Activated naive CD4-positive, alpha-beta T cell treated with anti-CD3 and anti-CD28 coated beads, Interleukin-2, amount 10 ng/mL, durations not matched to agents 7 days and 5 days (primary cell): Measurements from ENCODE around the gene UBXN6.

ENCODE experiments used
- CTCF ChIA-PET: fragments of 350-600 bp; sonication (Branson Sonifier 250); formaldehyde crosslinking; loops from one replicate; lab custom pipeline; 2021; ENCODE audit warnings: antibody characterized with exemption; lab: Charles Lee
- DNase-seq: peaks from one replicate; pipeline ENCODE4 v3.0.0-alpha.2; 2020
- H3K27ac Mint-ChIP-seq: one replicate; pipeline ENCODE4 v1.8.0; 2021; ENCODE audit warnings: mild to moderate bottlenecking, moderate library complexity, mixed read lengths
- H3K27me3 Mint-ChIP-seq: one replicate; pipeline ENCODE4 v1.8.0; 2021; ENCODE audit warnings: mild to moderate bottlenecking, mixed read lengths
- H3K36me3 Mint-ChIP-seq: one replicate; pipeline ENCODE4 v1.8.0; 2021; ENCODE audit warnings: mixed read lengths
- H3K4me1 Mint-ChIP-seq: one replicate; pipeline ENCODE4 v1.8.0; 2021; ENCODE audit warnings: mixed read lengths
- H3K4me3 Mint-ChIP-seq: one replicate; pipeline ENCODE4 v1.8.0; 2021; ENCODE audit warnings: mild to moderate bottlenecking, moderate library complexity, mixed read lengths
- H3K9me3 Mint-ChIP-seq: one replicate; pipeline ENCODE4 v1.8.0; 2021; ENCODE audit warnings: mixed read lengths

UBXN6 gene, protein sequence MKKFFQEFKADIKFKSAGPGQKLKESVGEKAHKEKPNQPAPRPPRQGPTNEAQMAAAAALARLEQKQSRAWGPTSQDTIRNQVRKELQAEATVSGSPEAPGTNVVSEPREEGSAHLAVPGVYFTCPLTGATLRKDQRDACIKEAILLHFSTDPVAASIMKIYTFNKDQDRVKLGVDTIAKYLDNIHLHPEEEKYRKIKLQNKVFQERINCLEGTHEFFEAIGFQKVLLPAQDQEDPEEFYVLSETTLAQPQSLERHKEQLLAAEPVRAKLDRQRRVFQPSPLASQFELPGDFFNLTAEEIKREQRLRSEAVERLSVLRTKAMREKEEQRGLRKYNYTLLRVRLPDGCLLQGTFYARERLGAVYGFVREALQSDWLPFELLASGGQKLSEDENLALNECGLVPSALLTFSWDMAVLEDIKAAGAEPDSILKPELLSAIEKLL

DNA sequence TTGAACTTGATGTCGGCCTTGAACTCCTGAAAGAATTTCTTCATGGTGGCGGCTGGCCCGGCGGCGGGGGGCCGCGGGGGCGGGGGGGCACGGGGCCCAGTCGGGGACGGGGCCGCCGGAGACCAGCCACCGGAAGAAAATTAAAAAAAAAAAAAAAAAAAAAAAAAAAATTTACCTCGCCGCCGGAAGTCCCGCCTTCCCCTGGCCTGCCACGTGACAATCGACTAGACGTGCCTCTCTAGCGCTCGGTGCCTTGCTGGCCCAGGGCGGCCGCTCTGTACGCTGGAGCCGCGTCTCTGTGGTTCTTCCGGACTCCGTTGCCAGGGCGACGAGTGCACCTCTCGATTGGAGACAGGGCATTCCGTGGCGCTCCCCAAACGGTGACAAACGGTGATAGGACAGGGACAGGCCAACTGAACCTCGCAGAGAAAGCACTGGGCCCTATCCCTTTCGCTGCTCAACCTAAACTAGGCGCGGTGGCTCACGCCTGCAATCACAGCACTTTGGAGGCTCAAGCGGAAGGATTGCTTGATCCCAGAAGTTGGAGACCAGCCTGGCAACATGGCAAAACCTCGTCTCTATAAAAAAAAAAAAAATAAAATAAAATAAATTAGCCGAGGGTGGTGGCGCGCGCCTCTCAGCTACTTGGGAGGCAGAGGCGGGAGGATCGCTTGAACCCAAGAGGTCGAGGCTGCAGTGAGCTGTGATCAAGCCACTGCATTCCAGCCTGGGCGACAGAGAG, at the start of gene UBXN6:
Gene UBXN6, minus strand, starts transcription at position 141 of the 742 bp plus-strand sequence. Its CDS starts 97 bp downstream, at position 44.
- CTCF ChIA-PET, result interaction anchor here (0.7 kb wide), 1 partner anchor 488 kb away, joined by 3 read pairs; no protein-coding TSS in a partner anchor
- peak within 1 kb of the TSS; percentile 77 for H3K4me3 Mint-ChIP-seq
- H3K27ac Mint-ChIP-seq, result peak within 1 kb of the TSS; percentile 83
- peaks cover 21% of the 10 kb centered on the region for H3K4me1 Mint-ChIP-seq
- peaks cover 5% of the 10 kb centered on the region for H3K27me3 Mint-ChIP-seq
- H3K9me3 Mint-ChIP-seq, result no peaks in the 10 kb centered on the region
- DNase-seq, result peak; percentile 99
- peaks cover 5% of the 10 kb centered on the region for H3K36me3 Mint-ChIP-seq

- Mint-ChIP-seq H3K9me3 (no peaks in the 10 kb centered on the region), H3K36me3 (peaks cover 2% of the 10 kb centered on the region), H3K27ac (no peak overlapping the region), H3K4me3 (no peak overlapping the region), H3K4me1 (peaks cover 8% of the 10 kb centered on the region), H3K27me3 (no peaks in the 10 kb centered on the region)
- CTCF ChIA-PET, result interaction anchor here (1.3 kb wide), 1 partner anchor 17 kb away, joined by 3 read pairs; no protein-coding TSS in a partner anchor
- DNase-seq, result no peak
Measured at GRCh38 chr19:4507150-4507452, 49.5 kb upstream of the UBXN6 start.

- Mint-ChIP-seq H3K4me3 (no peak overlapping the region), H3K4me1 (peaks cover 8% of the 10 kb centered on the region), H3K36me3 (peaks cover 2% of the 10 kb centered on the region), H3K27ac (peak overlapping the region; percentile 15), H3K27me3 (no peaks in the 10 kb centered on the region), H3K9me3 (no peaks in the 10 kb centered on the region)
- CTCF ChIA-PET, result interaction anchor here (1.3 kb wide), 1 partner anchor 17 kb away, joined by 3 read pairs; no protein-coding TSS in a partner anchor
- no peak for DNase-seq
Measured at GRCh38 chr19:4506449-4507149, 49.0 kb upstream of the UBXN6 start.

GRCh38 chr19:4505570-4506448, 48.2 kb upstream of the UBXN6 start:
- CTCF ChIA-PET, result interaction anchor here (1.3 kb wide), 1 partner anchor 18 kb away, joined by 3 read pairs; no protein-coding TSS in a partner anchor
- Mint-ChIP-seq H3K36me3 (peaks cover 2% of the 10 kb centered on the region), H3K4me3 (no peak overlapping the region), H3K27ac (peak overlapping the region; percentile 15), H3K9me3 (no peaks in the 10 kb centered on the region), H3K27me3 (no peaks in the 10 kb centered on the region), H3K4me1 (peaks cover 8% of the 10 kb centered on the region)
- no peak for DNase-seq

DNA sequence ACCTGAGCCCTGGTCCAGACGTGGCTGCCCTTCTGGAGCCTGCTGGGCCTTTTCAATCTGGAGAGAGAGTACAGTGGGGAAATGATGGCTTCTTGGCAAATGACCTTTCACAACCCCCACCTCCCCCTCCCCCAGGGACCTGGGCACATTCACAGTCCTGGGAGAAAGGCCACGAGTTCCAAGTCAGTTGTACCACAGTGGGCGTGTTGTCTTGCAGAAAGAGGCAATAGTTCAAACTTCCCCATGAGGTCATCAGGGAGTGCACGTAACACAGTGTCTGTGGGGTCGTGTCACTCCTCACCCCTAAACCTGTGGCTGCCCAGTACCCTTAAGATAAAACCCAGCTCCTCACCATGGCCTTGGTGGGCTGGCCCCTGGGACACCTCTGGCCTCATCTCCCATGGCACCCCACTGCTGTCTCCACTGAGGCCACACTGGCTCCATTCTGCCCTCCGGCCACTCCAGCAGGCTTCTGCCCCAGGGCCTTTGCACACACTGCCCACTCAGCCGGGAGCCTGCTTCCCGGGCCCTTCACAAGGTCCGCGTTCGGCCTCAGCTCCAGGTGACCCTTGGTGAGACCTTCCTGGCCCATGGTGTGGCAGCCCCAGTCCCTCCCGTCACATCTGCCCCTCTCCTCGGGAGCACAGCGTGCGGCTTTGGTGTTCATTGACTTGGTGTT, 47.4 kb upstream of the UBXN6 start:
- CTCF ChIA-PET, result no interaction called here
- no peak overlapping the region for H3K27ac Mint-ChIP-seq
- peaks cover 2% of the 10 kb centered on the region for H3K36me3 Mint-ChIP-seq
- no peaks in the 10 kb centered on the region for H3K27me3 Mint-ChIP-seq
- no peak overlapping the region for H3K4me3 Mint-ChIP-seq
- no peaks in the 10 kb centered on the region for H3K9me3 Mint-ChIP-seq
- H3K4me1 Mint-ChIP-seq, result peaks cover 8% of the 10 kb centered on the region
- no peak for DNase-seq

- peaks cover 2% of the 10 kb centered on the region for H3K36me3 Mint-ChIP-seq
- H3K4me3 Mint-ChIP-seq, result no peak overlapping the region
- no peak overlapping the region for H3K27ac Mint-ChIP-seq
- H3K27me3 Mint-ChIP-seq, result no peaks in the 10 kb centered on the region
- H3K9me3 Mint-ChIP-seq, result no peaks in the 10 kb centered on the region
- no peak for DNase-seq
- H3K4me1 Mint-ChIP-seq, result peaks cover 8% of the 10 kb centered on the region
- CTCF ChIA-PET, result no interaction called here
Measured at GRCh38 chr19:4504297-4504701, 46.7 kb upstream of the UBXN6 start.

DNA sequence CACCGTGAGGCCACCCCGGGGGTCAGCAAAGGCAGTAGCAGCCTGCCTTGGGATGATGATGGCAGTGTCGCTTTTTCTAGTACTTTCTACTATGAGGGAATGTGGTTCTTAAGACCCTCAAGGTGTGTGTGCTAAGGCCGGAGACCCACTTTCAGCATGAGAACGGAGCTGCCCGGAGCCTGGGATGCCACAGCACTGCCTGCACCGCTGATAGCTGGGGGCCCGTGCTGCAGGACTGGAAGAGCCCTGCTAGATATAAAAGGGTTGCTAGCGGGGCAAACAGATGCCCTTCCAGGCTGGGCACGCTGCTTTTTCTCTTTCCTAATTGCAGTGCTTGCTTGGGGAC, 46.2 kb upstream of the UBXN6 start:
- DNase-seq, result no peak
- Mint-ChIP-seq H3K36me3 (peaks cover 2% of the 10 kb centered on the region), H3K27me3 (no peaks in the 10 kb centered on the region), H3K4me1 (peaks cover 8% of the 10 kb centered on the region), H3K27ac (no peak overlapping the region), H3K9me3 (no peaks in the 10 kb centered on the region), H3K4me3 (no peak overlapping the region)
- CTCF ChIA-PET, result no interaction called here

- Mint-ChIP-seq H3K27ac (no peak overlapping the region), H3K4me3 (no peak overlapping the region), H3K36me3 (peaks cover 2% of the 10 kb centered on the region), H3K27me3 (no peaks in the 10 kb centered on the region), H3K4me1 (peaks cover 8% of the 10 kb centered on the region), H3K9me3 (no peaks in the 10 kb centered on the region)
- CTCF ChIA-PET, result no interaction called here
- no peak for DNase-seq
Measured at GRCh38 chr19:4503132-4503824, 45.7 kb upstream of the UBXN6 start.

DNA sequence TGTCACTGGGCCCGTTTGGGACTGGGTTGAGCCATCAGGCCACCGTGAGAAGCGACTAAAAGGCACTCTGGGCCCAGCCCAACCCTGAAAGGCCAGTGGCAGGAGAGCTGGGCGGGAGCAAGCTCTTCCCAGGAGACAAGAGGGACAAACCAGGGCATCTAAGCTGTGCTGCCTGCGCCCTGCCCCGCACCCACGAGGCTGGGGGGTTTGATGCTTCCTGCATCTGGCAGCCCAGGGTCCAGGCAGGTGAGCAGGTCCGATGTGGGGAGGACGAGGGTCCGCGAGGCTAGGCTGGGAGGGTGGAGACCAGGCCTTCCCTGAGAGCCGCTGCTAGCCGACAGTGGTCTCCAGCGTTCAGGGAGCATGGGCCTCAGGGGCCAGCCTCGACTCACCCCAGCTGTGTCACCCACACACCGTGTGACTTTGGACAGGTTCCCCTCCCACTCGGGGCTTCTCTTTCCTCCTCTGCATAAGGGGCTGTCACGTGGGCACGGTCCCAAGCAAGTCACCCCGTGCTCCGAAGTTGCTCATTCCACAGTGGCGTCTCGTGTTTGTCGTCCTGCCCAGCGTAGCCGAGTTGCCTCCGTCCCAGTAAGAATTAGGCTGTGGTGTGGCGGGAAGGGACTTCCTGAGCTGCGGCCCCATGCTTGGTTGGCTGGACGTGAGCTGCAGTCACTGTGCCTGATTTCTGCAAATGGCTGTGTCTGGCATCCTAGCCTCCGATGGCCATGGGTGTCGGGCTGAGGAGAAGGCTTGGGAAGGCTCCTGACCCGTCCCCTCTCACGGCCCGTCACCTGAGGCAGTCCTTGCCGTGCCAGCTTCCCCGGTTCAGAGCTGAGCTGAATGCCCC, 44.9 kb upstream of the UBXN6 start:
- H3K4me1 Mint-ChIP-seq, result peaks cover 8% of the 10 kb centered on the region
- DNase-seq, result no peak
- no peak overlapping the region for H3K27ac Mint-ChIP-seq
- H3K36me3 Mint-ChIP-seq, result peaks cover 2% of the 10 kb centered on the region
- H3K27me3 Mint-ChIP-seq, result no peaks in the 10 kb centered on the region
- H3K9me3 Mint-ChIP-seq, result no peaks in the 10 kb centered on the region
- CTCF ChIA-PET, result no interaction called here
- H3K4me3 Mint-ChIP-seq, result no peak overlapping the region

DNA sequence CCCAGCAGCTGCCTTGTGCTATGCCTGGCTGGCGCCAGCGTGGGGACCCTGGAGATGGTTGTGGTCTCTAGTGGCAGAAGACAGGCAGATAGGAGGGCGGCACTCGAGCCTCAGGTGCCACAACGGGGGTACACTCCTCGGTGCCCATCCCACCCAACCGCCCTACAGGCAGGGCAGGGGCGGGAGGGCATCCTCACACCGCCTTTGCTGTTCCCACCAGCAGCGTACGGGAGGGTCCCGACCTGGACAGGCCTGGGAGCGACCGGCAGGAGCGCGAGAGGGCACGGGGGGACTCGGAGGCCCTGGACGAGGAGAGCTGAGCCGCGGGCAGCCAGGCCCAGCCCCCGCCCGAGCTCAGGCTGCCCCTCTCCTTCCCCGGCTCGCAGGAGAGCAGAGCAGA, 44.1 kb upstream of the UBXN6 start:
- DNase-seq, result no peak
- Mint-ChIP-seq H3K27ac (no peak overlapping the region), H3K36me3 (peaks cover 2% of the 10 kb centered on the region), H3K27me3 (no peaks in the 10 kb centered on the region), H3K4me1 (peaks cover 6% of the 10 kb centered on the region), H3K9me3 (no peaks in the 10 kb centered on the region), H3K4me3 (no peak overlapping the region)
- CTCF ChIA-PET, result no interaction called here

GRCh38 chr19:4500841-4501591, 43.4 kb upstream of the UBXN6 start:
- no peaks in the 10 kb centered on the region for H3K27me3 Mint-ChIP-seq
- H3K9me3 Mint-ChIP-seq, result no peaks in the 10 kb centered on the region
- no peaks in the 10 kb centered on the region for H3K36me3 Mint-ChIP-seq
- CTCF ChIA-PET, result no interaction called here
- no peak for DNase-seq
- no peak overlapping the region for H3K4me3 Mint-ChIP-seq
- H3K27ac Mint-ChIP-seq, result no peak overlapping the region
- no peaks in the 10 kb centered on the region for H3K4me1 Mint-ChIP-seq

DNA sequence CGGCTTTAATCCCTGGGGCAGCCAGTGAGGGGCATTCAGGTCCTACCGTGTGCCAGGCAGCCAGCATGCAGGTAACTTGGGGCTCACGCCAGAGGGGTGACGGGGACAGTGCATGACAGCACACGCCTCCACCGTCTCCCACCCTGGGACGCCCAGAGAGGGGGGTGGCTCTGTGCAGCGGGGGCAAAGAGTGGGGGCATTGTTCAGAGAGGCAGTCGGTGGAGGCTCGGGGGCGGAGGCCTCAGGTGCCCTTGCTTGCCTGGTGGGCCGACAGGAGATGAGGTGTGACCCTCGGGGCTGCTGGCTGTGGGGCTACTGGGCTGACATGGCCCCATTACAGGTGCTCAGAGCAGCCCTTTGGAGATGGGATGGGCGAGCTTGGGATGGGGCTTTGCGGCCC, 42.3 kb upstream of the UBXN6 start:
- Mint-ChIP-seq H3K9me3 (no peaks in the 10 kb centered on the region), H3K4me1 (no peaks in the 10 kb centered on the region), H3K36me3 (peaks cover 4% of the 10 kb centered on the region), H3K27ac (no peak overlapping the region), H3K27me3 (no peaks in the 10 kb centered on the region), H3K4me3 (no peak overlapping the region)
- CTCF ChIA-PET, result no interaction called here
- DNase-seq, result no peak
